HCT116 (cell line): ENCODE measurements around the gene TRMT10B. TPM values are rescaled to one million over a fixed set of nuclear protein-coding genes. Genes with fewer than 3 reads are reported as not detected.
"Not testable (repeated sequence)": the region's sequence is repeated elsewhere in the genome, so short reads cannot be mapped to it uniquely, and the experiment has no call there.

Experiments
- ATAC-seq: fragments of 200-7000 bp; cut with Tn5 transposase; 2 replicates; pipeline ENCODE4 v1.9.1; 2020; ENCODE audit warnings: mild to moderate bottlenecking, moderate library complexity
- BruUV-seq: library from RNA; stranded (reverse); fragments of 400-500 nt; replicated peaks from 2 replicates; lab custom pipeline; 2021; lab: Mats Ljungman, UMichigan
- CTCF ChIA-PET: fragments of 300-600 bp; sonication (Branson Sonifier 250); formaldehyde crosslinking; loops from one replicate; lab custom pipeline; 2021; ENCODE audit warnings: antibody characterized with exemption; lab: Charles Lee
- POLR2A ChIA-PET: fragments of 300-600, 350-600 bp; sonication (Branson Sonifier 250); formaldehyde crosslinking; loops from one replicate; lab custom pipeline; 2021; ENCODE audit warnings: antibody characterized with exemption; lab: Charles Lee
- RAD21 ChIA-PET, 2 experiments: fragments of 300-600 bp; sonication (Branson Sonifier 250); formaldehyde crosslinking; loops; one replicate each; lab custom pipeline; 2023; ENCODE audit warnings: low total read pairs in 2 of 2; ENCODE audit not compliant: uncharacterized antibody in 2 of 2, unreplicated experiment in 2 of 2, low non-redundant PET in 1 of 2; lab: Charles Lee
- DNase-seq: peaks from one replicate; pipeline ENCODE4 v3.0.0-alpha.2; 2010; ENCODE audit warnings: low read depth, low spot score
- H2AFZ ChIP-seq: fragments of 200-600 bp; shearing (Covaris generic), sonication (generic); 2 replicates; pipeline ENCODE4 v1.6.1; 2017; ENCODE audit warnings: low read depth, mixed run types, mixed read lengths, antibody characterized with exemption, low read length; ENCODE audit not compliant: poor library complexity, severe bottlenecking
- H3K27ac ChIP-seq: 2 replicates; pipeline ENCODE4 v1.5.1; 2012; ENCODE audit warnings: low read depth, low read length
- H3K27me3 ChIP-seq: fragments of 200-600 bp; sonication (generic); 2 replicates; pipeline ENCODE4 v1.6.1; 2016; ENCODE audit warnings: mixed run types, low read length, mixed read lengths; ENCODE audit not compliant: insufficient read depth
- H3K36me3 ChIP-seq, 2 experiments: fragments of 200-500 bp in 1 of 2; fragments of 200-600 bp in 1 of 2; sonication (Bioruptor generic) in 1 of 2; sonication (generic) in 1 of 2; 2 replicates each; pipeline versions ENCODE4 v1.5.1 to v1.6.1; 2014 to 2016; ENCODE audit warnings: low read length in 2 of 2, inconsistent platforms in 1 of 2, mixed read lengths in 1 of 2, mixed run types in 1 of 2; ENCODE audit not compliant: insufficient read depth in 2 of 2, control insufficient read depth in 1 of 2
- H3K4me1 ChIP-seq, 2 experiments: fragments of 200-600 bp in 1 of 2; sonication (generic) in 1 of 2; 2 replicates each; pipeline versions ENCODE4 v1.5.1 to v1.6.1; 2012 to 2017; ENCODE audit warnings: low read length in 2 of 2, inconsistent platforms in 1 of 2, mild to moderate bottlenecking in 1 of 2, mixed read lengths in 1 of 2, mixed run types in 1 of 2, moderate library complexity in 1 of 2; ENCODE audit not compliant: insufficient read depth in 2 of 2, control insufficient read depth in 1 of 2
- H3K4me2 ChIP-seq: fragments of 200-600 bp; sonication (generic); 2 replicates; pipeline ENCODE4 v1.6.1; 2017; ENCODE audit warnings: mixed run types, low read length, mixed read lengths
- H3K4me3 ChIP-seq, 2 experiments: fragments of 200-600 bp in 1 of 2; sonication (generic) in 1 of 2; replicated peaks in 1 of 2; 2 replicates each; pipeline ENCODE4 v1.5.1; 2011 to 2016; ENCODE audit warnings: low read length in 2 of 2, control low read depth in 1 of 2, low read depth in 1 of 2, mild to moderate bottlenecking in 1 of 2, mixed read lengths in 1 of 2, mixed run types in 1 of 2
- H3K79me2 ChIP-seq: fragments of 200-600 bp; sonication (generic); 2 replicates; pipeline ENCODE4 v1.6.1; 2017; ENCODE audit warnings: mild to moderate bottlenecking, mixed run types, low read length, moderate library complexity, mixed read lengths; ENCODE audit not compliant: insufficient read depth
- H3K9ac ChIP-seq: fragments of 200-600 bp; sonication (generic); 2 replicates; pipeline ENCODE4 v1.6.1; 2016; ENCODE audit warnings: low read length, mixed read lengths
- H3K9me2 ChIP-seq: fragments of 200-600 bp; sonication (generic), shearing (Covaris generic); 2 replicates; pipeline ENCODE4 v1.6.1; 2017; ENCODE audit warnings: mixed run types, mild to moderate bottlenecking, moderate library complexity; ENCODE audit not compliant: insufficient read depth
- H3K9me3 ChIP-seq, 2 experiments: fragments of 200-500 bp in 1 of 2; fragments of 200-600 bp in 1 of 2; sonication (Bioruptor generic) in 1 of 2; sonication (generic) in 1 of 2; 2 replicates each; pipeline ENCODE4 v1.6.1; 2014 to 2017; ENCODE audit warnings: low read length in 2 of 2, mixed read lengths in 2 of 2, inconsistent platforms in 1 of 2, low read depth in 1 of 2, mild to moderate bottlenecking in 1 of 2, mixed run types in 1 of 2, moderate library complexity in 1 of 2; ENCODE audit not compliant: control insufficient read depth in 1 of 2, insufficient read depth in 1 of 2
- H4K20me1 ChIP-seq: fragments of 200-600 bp; sonication (generic), shearing (Covaris generic); 2 replicates; pipeline ENCODE4 v1.6.1; 2017; ENCODE audit warnings: mixed run types, mild to moderate bottlenecking, moderate library complexity; ENCODE audit not compliant: insufficient read depth
- CBX3 ChIP-seq: IDR thresholded peaks from 2 replicates; pipeline ENCODE4 v1.6.1; 2012; ENCODE audit warnings: low read depth
- CEBPB ChIP-seq: IDR thresholded peaks from 2 replicates; pipeline ENCODE4 v1.6.1; 2012; ENCODE audit warnings: low read depth
- EGR1 ChIP-seq: IDR thresholded peaks from 2 replicates; pipeline ENCODE4 v1.6.1; 2012; ENCODE audit warnings: low read depth
- ELF1 ChIP-seq: IDR thresholded peaks from 2 replicates; pipeline ENCODE4 v1.6.1; 2012; ENCODE audit warnings: low read depth, borderline replicate concordance
- EZH2phosphoT487 ChIP-seq: fragments of 200-600 bp; IDR thresholded peaks from 2 replicates; pipeline ENCODE4 v1.6.1; 2018; ENCODE audit warnings: antibody characterized with exemption, borderline replicate concordance
- FOSL1 ChIP-seq: IDR thresholded peaks from 2 replicates; pipeline ENCODE4 v1.6.1; 2012; ENCODE audit warnings: low read depth
- JUND ChIP-seq: IDR thresholded peaks from 2 replicates; pipeline ENCODE4 v1.6.1; 2012
- POLR2A ChIP-seq: IDR thresholded peaks from 2 replicates; pipeline ENCODE4 v1.7.0; 2011; ENCODE audit warnings: borderline replicate concordance; ENCODE audit not compliant: insufficient read depth, insufficient read length; ENCODE audit errors: extremely low read depth
- RAD21 ChIP-seq: IDR thresholded peaks from 2 replicates; pipeline ENCODE4 v1.6.1; 2012; ENCODE audit warnings: low read depth, mild to moderate bottlenecking
- SIN3A ChIP-seq: IDR thresholded peaks from 2 replicates; pipeline ENCODE4 v1.6.1; 2012; ENCODE audit warnings: low read depth
- SP1 ChIP-seq: IDR thresholded peaks from 2 replicates; pipeline ENCODE4 v1.6.1; 2012; ENCODE audit warnings: low read depth
- SRF ChIP-seq: IDR thresholded peaks from 2 replicates; pipeline ENCODE4 v1.6.1; 2012; ENCODE audit warnings: low read depth
- TCF7L2 ChIP-seq: IDR thresholded peaks from 2 replicates; pipeline ENCODE4 v1.7.0; 2011; ENCODE audit warnings: borderline replicate concordance, inconsistent platforms; ENCODE audit not compliant: insufficient read depth, insufficient read length; ENCODE audit errors: extremely low read depth
- ZFX ChIP-seq: fragments of 450-650 bp; IDR thresholded peaks from 2 replicates; pipeline ENCODE4 v1.6.1; 2017
- intact Hi-C: fragments of 100-400 bp; cut with micrococcal nuclease; formaldehyde crosslinking; loops from 2 replicates; pipeline ENCODE4 v1.10.0; 2022
- total RNA-seq: library from RNA; stranded (reverse); gene quantifications from one replicate; pipeline ENCODE4 v1.2.1, GENCODE V29; 2021; ENCODE audit not compliant: unreplicated experiment
- TF ChIP-seq, protein P1 (sequence below): IDR thresholded peaks from 2 replicates; pipeline ENCODE4 v1.6.1; 2012
- TF ChIP-seq, protein P2 (sequence below): IDR thresholded peaks from 2 replicates; pipeline ENCODE4 v1.6.1; 2012; ENCODE audit warnings: low read depth
- TF ChIP-seq, protein P3 (sequence below): IDR thresholded peaks from 2 replicates; pipeline ENCODE4 v1.6.1; 2012

The TRMT10B gene
- total RNA-seq, 1 experiment from 2014 or later = 5.5 TPM

DNA sequence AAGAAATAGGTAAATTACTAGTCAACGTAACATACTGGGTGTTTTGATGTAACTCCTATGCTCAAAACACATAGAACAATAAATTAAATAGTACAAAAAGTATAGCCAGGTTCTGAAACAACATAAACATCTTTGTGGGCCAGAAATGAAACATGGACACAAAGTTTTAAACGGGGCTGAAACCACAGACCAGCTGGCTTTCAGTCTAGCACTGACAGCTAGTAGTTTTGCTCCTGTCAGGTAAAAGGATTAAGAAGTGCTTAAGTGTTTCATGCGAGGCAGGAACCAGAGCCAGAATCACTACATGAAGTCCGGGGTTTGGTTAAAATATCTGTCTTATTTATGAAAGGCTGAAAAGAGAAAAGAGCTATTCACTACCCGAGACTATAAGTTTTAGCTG lies 66.5 kb downstream of the TRMT10B start (continued):
- TF ChIP-seq EGR1 (no peak), POLR2A (no peak), JUND (no peak), FOSL1 (no peak), CEBPB (no peak), CBX3 (no peak), TCF7L2 (no peak), SP1 (no peak)

DNA sequence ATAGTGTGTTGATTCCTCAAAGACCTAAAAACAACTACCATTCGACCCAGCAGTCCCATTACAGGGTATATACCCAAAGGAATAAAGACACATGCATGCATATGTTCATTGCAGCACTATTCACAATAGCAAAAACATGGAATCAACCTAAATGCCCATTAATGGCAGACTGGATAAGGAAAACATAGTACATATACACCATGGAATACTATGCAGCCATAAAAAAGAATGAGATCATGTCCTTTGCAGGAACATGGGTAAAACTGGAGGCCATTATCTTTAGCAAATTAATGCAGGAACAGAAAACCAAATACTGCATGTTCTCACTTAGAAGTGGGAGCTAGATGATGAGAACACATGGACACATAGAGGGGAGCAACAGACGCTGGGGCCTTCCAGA lies 71.6 kb downstream of the TRMT10B start:
- H3K36me3 ChIP-seq = peaks cover 0 to 14% of the 10 kb centered on the region in 2 experiments; a peak in 2 of 4 replicates
- CTCF ChIA-PET = not testable (repeated sequence)

DNA sequence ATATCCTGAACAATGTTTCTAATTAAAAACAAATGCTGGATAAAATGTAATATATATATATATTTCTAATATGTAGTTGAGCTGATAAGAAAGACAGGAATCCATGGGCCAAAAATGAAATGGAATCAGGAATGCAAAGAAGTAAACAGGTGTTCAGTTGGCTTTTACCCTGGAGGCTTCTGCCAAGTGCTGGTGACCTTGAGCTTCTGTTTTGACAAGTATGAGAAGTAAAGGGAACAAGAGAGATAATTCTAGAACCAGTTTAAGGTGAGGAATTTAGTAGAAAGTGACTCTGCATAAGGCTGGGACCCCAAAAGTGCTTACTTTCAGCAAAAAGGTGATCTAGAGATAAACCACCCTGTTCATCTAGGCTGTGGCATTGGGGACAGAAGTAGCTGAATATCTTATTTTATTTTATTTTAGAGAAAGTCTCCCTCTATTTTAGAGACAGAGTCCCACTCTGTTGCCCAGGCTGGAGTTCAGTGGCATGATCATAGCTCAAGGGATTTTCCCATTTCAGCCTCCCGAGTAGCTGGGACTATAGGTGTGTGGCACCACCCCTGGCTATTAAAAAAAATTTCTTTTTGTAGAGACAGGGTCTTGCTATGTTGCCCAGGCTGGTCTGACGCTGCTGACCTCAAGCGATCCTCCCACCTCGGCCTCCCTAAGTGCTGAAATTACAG lies 74.0 kb downstream of the TRMT10B start:
- Histone ChIP-seq H3K79me2 (no peaks in the 10 kb centered on the region), H3K27me3 (no peaks in the 10 kb centered on the region), H3K9ac (no peak overlapping the region), H3K9me2 (no peaks in the 10 kb centered on the region), H2AFZ (no peak overlapping the region), H3K4me3 (no peak overlapping the region), H3K4me1 (no peaks in the 10 kb centered on the region), H3K27ac (no peak overlapping the region), H4K20me1 (no peaks in the 10 kb centered on the region; the same call in 1 of the 2 replicates), H3K4me2 (no peak overlapping the region), H3K9me3 (no peaks in the 10 kb centered on the region), H3K36me3 (peaks cover 0 to 10% of the 10 kb centered on the region in 2 experiments; a peak in 2 of 4 replicates)
- DNase-seq (no peak), ATAC-seq (no peak)
- RAD21 ChIA-PET = no interaction called here
- intact Hi-C loops = no loop called here
- CTCF ChIA-PET = no interaction called here
- BruUV-seq = no TSS peak
- POLR2A ChIA-PET = no interaction called here
- TF ChIP-seq, protein P1, sequence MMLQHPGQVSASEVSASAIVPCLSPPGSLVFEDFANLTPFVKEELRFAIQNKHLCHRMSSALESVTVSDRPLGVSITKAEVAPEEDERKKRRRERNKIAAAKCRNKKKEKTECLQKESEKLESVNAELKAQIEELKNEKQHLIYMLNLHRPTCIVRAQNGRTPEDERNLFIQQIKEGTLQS = no peak
- no peak for TF ChIP-seq RAD21
- no peak for TF ChIP-seq CBX3
- TF ChIP-seq SRF = no peak
- no peak for TF ChIP-seq EZH2phosphoT487
- TF ChIP-seq SP1 = no peak
- TF ChIP-seq ELF1 = no peak
- no peak for TF ChIP-seq CEBPB
- TF ChIP-seq JUND = no peak
- TF ChIP-seq, protein P2, sequence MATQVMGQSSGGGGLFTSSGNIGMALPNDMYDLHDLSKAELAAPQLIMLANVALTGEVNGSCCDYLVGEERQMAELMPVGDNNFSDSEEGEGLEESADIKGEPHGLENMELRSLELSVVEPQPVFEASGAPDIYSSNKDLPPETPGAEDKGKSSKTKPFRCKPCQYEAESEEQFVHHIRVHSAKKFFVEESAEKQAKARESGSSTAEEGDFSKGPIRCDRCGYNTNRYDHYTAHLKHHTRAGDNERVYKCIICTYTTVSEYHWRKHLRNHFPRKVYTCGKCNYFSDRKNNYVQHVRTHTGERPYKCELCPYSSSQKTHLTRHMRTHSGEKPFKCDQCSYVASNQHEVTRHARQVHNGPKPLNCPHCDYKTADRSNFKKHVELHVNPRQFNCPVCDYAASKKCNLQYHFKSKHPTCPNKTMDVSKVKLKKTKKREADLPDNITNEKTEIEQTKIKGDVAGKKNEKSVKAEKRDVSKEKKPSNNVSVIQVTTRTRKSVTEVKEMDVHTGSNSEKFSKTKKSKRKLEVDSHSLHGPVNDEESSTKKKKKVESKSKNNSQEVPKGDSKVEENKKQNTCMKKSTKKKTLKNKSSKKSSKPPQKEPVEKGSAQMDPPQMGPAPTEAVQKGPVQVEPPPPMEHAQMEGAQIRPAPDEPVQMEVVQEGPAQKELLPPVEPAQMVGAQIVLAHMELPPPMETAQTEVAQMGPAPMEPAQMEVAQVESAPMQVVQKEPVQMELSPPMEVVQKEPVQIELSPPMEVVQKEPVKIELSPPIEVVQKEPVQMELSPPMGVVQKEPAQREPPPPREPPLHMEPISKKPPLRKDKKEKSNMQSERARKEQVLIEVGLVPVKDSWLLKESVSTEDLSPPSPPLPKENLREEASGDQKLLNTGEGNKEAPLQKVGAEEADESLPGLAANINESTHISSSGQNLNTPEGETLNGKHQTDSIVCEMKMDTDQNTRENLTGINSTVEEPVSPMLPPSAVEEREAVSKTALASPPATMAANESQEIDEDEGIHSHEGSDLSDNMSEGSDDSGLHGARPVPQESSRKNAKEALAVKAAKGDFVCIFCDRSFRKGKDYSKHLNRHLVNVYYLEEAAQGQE = no peak
- no peak for TF ChIP-seq SIN3A
- TF ChIP-seq, protein P3, sequence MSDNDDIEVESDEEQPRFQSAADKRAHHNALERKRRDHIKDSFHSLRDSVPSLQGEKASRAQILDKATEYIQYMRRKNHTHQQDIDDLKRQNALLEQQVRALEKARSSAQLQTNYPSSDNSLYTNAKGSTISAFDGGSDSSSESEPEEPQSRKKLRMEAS = no peak
- TF ChIP-seq ZFX = no peak

More for the DNA sequence above, 71.6 kb downstream of the TRMT10B start:
- H2AFZ ChIP-seq, DNase-seq, H3K4me2 ChIP-seq, H3K9me2 ChIP-seq, BruUV-seq, POLR2A ChIA-PET, H3K79me2 ChIP-seq, H3K9me3 ChIP-seq, H3K27me3 ChIP-seq, H3K4me1 ChIP-seq, H4K20me1 ChIP-seq, H3K4me3 ChIP-seq, H3K27ac ChIP-seq, ATAC-seq, RAD21 ChIA-PET, H3K9ac ChIP-seq, intact Hi-C loops: not testable (repeated sequence)
